Stimulated activated naive CD4-positive, alpha-beta T cell (primary cell): ENCODE measurements around the gene ENGASE.
"Not testable (repeated sequence)": the region's sequence is repeated elsewhere in the genome, so short reads cannot be mapped to it uniquely, and the experiment has no call there.

Source experiments
- DNase-seq, 6 experiments: peaks; one replicate each; lab custom pipeline; 2025; lab: John Stamatoyannopoulos, UW

Gene ENGASE, protein sequence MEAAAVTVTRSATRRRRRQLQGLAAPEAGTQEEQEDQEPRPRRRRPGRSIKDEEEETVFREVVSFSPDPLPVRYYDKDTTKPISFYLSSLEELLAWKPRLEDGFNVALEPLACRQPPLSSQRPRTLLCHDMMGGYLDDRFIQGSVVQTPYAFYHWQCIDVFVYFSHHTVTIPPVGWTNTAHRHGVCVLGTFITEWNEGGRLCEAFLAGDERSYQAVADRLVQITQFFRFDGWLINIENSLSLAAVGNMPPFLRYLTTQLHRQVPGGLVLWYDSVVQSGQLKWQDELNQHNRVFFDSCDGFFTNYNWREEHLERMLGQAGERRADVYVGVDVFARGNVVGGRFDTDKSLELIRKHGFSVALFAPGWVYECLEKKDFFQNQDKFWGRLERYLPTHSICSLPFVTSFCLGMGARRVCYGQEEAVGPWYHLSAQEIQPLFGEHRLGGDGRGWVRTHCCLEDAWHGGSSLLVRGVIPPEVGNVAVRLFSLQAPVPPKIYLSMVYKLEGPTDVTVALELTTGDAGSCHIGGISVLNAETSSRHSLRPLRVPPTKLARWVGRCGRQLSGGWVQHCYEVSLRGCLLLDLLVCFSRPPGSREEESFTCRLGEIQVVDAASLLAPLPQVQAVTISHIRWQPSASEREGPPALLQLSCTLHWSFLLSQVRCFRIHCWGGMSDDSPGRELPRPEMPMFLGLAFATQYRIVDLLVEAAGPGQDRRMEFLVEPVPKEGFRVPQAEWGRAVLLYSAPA

DNA sequence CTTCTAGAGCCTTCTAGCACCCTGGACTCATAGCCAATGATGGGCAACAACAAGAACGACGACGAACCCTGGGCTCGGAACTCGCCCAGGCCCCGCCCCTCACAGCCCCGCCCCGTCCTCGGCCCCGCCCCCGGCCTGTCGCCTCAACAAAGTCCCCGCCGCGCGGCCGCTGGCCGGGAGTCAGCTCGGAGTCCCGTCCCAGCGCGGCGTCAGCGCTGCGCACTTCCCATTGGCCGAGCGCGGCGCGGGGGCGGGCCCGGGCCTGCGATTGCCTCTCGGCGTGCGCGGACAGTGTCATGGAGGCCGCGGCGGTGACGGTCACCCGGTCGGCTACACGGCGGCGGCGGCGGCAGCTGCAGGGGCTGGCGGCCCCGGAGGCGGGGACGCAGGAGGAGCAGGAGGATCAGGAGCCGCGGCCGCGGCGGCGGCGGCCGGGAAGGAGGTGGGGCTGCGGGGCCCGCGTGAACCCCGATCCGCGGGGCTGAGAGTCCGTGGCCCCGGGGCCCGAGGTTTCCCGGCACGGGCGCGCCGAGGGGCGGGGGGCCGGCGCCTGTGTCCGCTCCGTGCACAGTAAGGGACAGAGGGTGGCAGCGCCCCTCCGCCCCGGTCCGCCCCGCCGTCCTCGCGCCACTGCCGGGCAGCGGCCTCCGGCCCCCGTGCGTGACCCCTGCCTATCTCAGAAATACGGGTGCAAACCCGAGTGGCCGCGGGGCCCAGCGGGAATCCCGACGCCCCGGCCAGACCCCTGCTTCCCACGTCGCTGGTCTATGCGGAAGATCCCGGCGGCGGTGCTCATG lies at the start of gene ENGASE:
Gene ENGASE (plus strand): TSS at position 176 of the 797 bp plus-strand sequence. CDS start 121 bp downstream, at position 297.
- DNase-seq = peak; percentile 78 to 91 (median 88)

DNA sequence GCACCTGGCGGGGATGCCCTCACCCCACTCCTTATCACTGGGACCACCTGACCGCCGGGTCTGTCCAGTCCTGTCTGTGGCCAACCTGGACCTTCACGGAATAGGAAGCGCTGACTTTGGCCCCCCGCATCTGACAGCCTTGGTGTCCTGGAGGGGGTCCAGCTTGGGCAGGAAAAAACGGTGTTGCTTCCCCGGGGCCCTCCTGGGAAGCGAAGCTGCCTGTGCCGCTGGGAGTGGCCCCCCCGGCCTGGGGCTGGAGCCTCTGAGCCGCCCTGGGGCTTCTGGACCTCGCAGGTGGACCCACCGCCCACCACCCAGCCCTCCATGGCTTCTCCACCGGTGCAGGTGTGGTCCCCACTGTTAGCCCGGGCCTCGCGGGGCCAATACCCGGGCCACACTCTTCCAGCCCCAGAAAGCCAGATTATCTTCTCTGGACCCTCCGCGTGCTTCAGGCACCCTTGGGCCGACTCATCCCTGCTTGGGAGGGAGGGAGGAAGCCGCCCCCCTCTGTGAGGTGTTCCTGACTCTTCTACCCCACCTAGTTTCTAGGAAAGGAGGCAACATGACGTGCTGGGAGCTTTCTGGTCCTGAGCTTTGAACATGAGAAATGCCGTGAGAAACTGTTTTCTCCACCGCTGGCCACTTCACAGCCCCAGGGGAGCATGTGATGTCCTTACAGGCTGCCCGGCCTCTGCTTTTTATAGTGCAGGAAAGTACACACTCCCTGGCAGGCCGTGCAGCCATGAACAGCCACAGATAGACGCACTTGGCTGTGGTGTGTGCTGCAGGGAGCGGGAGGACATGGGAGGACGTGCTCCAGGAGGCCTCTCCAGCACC lies 49.5 kb upstream of the ENGASE start:
- DNase-seq = no peak

DNA sequence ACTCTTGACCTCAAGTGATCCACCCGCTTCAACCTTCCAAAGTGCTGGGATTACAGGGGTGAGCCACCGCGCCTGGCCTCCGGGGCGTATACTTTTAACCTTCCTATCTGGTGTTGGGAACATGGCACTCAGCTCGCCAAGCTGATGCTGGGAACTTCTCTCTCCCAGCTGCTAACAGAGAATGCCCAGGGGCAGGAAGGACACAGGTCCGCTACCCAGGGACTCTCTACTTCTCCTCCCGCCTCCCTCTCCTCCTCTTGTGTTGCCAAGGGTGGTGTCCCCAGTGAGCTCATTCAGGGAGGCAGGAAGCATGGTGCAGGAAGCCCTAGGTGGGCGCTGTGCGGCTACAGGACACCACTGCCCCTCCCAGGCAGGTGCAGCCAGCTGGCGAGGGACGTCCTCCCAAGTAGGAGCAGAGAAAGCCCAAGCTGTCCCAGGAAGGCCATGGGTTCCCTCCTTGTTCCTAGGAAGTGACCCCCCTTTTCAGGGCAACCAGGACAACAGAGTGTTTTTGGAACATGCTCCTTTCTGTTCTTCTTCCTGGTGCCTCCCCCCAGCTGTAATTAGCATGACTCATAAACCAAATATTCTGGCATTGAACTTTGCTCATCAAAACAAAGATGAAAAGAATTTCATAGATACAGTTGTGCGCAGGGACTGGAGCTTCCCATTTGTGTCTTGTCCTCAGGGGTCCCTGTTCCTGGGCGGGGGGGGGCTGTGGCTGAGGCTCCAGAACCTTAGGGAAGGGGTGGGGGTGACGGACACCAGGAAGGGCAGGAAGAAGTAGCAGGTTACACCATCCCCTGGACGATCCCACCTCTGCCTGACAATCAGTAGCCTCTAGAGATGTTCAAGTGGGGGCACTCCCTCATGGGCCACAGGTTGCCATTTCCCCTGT lies 48.0 kb upstream of the ENGASE start:
- no peak for DNase-seq

DNA sequence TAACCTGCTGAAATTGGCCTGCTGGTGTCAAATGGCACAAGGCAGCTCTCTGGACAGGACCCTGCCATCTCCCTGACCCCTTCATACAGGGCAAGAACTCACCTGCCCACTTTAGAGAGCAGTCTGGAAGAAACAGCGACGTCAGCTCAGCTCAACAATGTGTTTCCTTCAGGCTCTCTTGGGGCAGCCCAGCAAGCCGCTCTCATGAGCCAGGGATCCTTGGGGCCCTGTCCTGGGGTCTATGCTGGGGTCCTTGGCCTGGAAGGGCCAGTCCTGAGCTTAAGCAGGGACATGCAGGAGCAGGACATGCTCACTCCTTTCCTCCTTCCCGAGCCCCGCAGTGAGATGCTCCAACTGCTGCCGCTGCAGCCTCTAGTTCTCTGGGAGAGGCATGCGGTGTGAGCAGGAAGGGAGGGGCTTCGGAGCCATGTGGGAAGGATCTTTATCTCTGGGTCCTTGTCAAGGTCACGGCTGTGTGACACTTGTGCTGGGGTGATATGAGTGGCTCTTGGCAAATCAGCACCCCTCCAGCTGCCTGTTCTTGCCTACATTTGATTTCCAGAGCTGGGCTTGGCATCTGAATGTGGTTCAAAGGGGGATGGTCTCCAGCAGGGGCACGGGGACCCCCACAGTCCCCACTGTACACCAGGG lies 47.2 kb upstream of the ENGASE start:
- no peak for DNase-seq

DNA sequence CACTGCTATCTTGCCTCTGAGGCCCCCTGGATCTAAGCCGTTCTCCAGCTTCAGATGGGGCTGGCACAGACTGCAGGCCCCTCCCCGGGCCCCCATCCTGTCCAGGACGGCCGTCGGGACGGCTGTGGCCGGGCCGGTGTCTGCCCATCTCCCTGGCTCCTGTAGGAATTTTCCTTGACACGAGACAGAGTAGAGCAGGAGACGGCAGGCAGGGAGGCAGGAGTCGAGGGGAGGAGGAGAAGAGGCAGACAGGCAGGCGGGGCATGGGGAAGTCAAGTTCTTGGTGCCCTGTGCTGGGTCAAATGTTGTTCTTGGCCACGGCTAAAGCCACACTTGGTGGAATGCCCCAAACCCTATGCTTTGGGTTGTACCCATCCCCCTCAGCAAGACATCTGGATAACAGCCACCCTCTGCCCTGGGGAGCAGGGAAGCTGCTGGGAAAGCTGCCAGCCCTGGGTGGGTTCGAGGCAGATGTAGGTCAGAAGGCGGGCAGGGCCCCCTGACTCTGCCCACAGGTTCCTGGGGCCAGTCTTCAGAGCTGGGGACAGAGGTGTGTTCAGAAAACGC lies 46.6 kb upstream of the ENGASE start:
- no peak for DNase-seq

DNA sequence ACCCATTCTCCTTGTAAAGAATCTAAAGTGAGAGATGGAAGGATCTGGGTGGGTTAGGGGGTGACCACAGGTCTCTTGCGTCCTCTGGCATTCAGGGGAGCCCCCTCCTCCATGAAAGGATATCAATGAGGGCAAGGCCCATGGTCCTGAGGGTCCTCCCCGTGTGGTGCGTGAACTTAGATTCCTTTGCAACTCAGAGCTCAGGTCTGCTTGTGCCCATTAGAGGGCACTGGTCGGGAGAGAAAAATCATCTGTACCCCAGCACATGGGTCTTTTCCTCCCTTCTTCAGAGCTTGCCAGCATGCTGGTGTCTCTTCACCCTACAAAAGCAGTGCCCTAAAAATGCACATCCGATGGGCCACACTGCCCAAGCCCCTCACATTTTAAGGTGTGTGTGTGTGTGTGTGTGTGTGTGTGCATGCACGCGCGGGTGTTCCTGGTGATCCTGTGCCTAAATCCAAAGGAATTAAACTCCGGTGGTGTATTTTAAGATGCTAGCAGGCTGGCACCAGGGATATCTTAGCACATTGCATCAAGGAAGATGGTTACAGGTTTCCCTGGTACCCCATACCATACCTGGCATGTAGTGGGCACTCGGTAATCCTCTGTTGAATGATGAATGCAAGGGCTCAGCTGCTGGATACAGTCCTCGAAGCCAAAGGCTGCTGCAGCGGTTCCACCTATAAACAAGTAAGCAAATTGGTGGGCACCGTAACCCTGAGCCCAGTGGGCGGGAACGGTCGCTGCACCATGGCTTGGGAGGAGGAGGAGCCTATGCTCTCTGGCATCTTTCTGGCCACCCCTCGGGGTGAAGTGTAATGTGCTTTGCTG lies 45.9 kb upstream of the ENGASE start:
- no peak for DNase-seq

DNA sequence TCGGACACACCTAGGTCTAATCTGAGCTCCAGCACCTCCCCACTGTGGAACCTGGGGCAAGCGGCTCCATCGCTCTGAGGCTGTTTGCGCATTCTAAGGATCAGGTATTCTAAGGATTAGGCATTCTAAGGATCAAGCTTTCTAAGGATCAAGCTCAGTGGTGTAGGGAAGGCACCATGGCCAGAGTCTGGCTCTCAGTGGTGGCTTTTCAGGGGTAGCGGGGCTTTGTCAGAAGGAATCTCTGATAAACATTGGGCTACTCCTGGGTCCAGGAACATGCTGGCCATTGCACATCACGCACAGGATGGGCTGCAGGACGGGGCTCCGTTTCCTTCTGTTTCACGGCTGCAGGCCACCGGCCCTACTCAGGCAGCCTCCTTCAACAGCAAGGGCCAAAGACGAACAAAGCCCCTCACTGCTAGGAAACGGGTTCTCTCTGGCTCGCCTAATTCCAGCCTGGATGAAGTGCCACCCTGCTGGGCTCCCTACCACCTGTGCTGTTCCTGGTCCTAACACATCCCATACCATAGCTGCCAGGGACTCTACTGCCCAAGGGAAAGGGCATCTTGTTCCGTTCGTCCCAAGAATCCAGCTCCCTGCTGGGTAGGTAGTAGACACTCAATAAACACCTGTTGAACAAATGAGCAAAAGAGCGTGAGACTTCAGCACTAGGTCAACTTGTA lies 45.2 kb upstream of the ENGASE start:
- no peak for DNase-seq

DNA sequence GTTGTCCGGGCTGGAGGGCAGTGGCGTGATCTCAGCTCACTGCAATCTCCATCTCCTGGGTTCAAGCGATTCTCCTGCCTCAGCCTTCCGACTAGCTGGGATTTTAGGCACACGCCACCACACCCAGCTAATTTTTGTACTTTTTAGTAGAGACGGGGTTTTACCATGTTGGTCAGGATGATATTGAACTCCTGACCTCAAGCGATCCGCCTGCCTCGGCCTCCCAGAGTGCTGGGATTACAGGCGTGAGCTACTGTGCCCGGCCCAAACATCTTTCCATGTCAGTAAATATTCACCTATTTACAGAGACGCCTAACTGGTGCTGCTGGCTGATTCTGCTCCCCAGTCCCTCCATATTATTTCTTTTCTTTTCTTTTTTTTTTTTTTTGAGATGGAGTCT lies 44.0 kb upstream of the ENGASE start:
- not testable (repeated sequence) for DNase-seq

DNA sequence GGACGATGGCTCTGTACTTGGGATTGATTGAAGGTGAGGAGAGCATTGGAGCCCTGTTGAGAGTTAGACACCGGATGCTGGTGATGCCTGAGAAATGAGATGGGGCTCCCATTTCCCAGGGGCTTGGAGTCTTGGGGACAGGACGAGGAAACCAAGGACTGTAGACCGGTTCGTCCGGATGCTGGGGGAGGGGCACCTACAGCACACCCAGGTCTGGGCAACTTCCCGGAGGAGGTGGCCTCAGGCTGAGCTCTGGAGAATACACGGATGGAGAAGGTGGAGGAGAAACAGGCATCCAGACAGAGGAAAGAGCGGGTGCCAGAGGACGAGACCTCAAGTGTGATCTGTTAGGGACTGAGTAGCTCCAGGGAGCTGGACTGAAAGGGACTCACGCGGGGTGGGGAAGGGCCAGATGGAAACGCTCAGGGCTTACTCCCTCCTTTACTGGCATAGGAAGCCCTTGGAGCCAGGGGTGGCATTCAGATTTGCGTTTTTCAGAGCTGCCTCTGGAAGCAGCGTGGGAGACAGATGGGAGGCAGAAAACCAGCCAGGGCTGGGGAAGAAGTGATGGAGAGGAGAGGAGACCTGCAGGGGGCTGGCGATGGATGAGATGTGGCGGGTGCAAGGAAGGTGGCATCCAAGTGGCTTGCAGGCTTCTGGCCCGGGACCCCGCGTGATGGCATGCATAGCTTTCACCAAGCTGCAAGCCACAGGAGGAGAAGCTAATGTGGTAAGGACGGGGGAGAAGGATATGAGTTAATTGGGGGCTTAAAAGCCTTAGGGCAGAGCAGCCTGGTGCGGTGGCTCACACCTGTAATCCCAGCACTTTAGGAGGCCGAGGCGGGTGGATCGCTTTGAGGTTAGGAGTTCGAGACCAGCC lies 42.4 kb upstream of the ENGASE start:
- DNase-seq = no peak

DNA sequence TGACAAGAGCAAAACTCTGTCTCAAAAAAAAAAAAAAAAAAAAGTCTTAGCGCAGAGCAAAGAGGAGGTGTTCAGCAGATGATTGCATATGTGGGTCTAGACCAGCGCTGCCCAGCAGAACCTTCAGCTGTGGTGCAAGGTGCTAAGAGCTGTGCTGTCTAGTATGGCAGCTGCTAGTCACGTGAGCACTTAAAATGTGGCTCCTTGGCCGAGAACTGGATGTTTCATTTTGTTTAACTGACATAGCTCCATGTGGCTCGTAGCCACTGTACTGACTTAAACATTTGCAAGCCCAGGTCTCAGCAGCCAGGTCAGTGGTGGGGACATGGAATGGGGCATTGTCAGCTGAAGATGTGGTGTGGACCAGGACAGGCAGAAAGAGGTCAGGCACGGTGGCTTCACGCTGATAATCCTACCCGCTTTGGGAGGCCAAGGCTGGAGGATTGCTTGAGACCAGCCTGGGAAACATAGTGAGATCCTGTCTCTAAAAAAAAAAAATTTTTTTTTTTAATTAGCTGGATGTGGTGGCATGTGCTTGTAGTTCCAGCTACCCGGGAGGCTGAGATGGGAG lies 41.5 kb upstream of the ENGASE start:
- no peak for DNase-seq

DNA sequence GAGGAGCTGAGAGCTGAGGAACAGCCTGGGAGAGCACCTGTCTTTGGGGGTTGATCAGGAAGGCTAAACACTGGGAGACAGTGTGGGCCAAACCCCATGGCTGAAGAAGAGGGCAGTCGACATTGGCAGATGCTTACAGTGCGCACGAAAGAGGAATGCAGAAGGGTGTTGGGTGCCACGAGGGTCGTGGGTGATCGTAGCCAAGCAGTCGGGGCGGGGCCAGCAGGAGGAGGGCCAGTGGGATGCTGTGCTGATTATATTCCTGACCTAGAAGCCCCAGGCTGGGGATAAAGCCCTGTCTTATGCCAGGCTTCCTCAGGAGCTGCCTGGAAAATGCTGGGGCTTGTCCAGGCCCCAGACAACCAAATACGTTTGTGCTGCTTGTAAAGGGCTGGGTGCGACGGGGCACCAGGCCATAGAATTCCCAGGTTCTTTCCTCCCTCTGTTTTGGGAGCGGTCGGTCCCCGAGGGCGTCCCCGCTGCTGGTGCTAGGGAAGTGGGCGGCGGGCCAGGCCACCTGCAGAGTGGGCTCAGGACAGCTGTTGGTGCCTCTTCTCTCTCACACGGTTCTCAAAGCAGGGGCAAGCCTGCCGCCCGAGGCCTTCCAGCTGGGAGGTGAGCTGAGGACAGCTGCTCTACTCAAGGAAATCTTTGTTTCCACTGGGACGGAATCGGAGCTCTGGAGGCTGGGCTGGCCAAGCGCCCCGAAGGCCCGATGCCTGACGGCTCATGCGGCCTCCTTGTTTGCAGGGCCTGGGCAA lies 40.7 kb upstream of the ENGASE start:
- no peak for DNase-seq

DNA sequence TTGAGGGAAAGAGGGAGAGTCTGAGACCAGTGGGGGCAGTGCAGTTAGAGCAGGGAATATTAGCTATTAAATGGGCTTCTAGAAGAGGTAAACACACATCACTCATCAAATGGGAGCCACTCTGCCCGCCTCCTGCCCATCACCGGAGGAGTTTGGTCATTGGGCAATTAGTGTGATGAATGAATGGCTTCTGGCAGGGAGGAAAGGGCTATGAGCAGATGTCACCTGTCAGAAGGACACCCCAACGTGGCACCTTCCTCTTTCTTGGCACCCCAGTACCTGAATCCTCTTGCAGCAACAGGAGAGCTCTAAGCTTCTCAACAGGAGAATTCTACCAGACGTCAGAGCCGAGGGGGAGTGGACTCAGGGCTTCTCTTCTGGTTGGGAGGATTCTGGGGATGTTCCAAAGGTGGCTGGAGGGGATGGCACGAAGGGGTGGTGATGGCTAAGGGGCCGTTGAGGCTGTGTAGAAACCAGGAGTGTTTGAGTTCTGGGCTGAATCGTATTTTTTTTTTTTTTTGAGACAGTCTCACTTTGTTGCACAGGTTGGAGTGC lies 39.6 kb upstream of the ENGASE start:
- no peak for DNase-seq

DNA sequence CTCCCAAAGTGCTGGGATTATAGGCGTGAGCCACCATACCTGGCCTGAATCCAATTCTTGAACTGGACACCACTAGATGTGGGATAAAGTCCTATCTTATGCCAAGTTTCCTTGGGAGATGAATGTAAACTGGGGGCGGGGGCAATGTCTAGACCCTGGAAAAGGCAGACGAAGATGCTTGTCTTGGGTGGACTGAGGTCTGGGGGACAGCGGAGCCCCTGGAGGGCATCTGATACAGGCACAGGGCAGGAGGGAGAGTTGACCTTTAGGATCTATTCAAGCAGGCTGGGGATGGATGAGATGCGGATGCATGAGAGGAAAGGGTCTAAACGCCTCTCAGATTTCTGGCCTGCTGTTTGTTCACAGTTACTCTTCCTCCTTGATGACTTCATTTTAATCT lies 38.9 kb upstream of the ENGASE start:
- no peak for DNase-seq

DNA sequence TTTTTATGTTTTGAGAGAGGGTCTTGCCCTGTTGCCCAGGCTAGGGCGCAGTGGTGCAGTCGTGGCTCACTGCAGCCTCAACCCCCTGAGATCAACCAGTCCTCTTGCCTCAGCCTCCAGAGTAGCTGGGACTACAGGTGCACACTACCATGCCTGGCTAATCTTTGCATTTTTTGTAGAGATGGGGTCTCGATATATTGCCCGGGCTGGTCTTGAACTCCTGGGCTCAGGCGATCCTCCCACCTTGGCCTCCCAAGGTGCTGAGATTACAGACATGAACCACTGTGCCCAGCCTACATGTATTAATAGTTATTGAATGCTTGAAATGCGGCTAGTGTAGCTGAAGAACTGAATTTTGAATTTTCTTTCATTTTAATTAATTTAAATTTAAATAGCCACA lies 38.4 kb upstream of the ENGASE start:
- DNase-seq = no peak

DNA sequence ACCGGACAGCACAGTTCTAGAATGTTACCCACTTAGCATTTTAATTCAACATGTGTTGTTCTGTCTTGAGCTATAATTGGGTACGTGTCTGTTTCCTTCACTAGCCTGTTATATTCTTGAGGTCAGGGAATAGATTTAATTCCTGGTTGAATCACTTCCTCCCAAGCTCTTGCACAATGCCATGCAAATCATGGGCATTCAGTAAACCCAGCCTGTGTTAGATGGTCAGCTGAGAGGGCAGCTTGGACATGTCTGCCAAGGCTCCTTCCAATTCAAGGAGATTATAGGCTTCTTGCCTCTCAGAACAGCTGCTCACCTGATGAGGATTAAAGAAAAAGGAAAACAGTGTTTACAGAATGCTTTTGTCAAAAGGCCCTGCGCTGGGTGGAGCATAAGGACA lies 38.0 kb upstream of the ENGASE start:
- no peak for DNase-seq
